ENCODE data around the gene GLCCI1. TPM values are rescaled to one million over a fixed set of nuclear protein-coding genes. Genes with fewer than 3 reads are reported as not detected.
A peak's percentile ranks its signal among the peaks of the same experiment; 100 is the strongest.

GLCCI1 gene
- total RNA-seq, 4 donors from 2014 or later, result 8.1 to 15.7 (median 11.7) TPM

DNA sequence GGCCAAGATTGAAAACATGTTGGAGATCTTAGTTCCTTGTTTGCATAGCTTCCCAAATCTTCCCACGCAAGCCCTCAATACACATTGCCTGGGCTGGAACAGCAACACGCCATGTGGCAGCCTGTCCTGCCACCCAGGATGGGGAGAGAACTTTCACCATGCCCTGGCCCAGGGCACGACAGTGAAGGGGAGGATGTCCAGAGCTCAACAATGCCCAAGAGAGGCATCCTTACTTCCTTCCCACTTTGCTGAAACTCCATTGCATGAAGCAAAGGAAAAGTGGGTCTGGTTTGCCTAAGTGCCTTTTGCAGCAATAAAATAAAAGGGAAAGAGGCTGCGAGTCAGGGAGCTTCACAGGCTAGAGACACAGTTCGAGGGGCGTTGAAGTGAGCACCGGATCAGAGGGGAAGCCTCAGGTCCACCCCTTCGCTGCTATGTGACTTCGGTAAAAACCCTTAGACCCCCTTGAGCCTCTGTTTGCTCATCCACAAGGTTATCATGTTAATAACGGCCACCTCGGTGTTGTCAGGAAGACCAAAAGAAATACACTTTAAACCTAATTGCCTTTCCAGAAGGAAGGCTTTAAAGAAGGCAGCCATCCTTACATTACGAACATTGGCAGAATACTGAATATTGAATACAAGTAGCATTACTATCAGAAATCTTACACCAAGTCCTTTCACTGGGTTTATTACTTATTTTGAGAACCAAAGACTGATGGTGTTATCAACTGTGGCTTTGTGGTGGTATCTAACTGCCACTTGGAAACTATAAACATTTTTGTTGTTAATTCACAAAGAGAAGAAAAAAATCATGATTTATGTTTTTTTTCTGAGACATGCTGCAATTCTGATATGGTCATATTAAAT lies 160.1 kb downstream of the GLCCI1 start:
- H3K4me3 ChIP-seq, result no peak overlapping the region
- no peak for DNase-seq (ENCODE audit: low spot score in 2 of 2)
- peak overlapping the region in 1 of 4 donors; percentile 52 for H3K27ac ChIP-seq
- H3K4me1 ChIP-seq, result peaks cover 0 to 4% (median 0%) of the 10 kb centered on the region in 4 donors
- H3K27me3 ChIP-seq, result no peaks in the 10 kb centered on the region
- TF ChIP-seq POLR2A (IDR thresholded peaks at IDR 0.05), result no peak
- TF ChIP-seq, protein P1, sequence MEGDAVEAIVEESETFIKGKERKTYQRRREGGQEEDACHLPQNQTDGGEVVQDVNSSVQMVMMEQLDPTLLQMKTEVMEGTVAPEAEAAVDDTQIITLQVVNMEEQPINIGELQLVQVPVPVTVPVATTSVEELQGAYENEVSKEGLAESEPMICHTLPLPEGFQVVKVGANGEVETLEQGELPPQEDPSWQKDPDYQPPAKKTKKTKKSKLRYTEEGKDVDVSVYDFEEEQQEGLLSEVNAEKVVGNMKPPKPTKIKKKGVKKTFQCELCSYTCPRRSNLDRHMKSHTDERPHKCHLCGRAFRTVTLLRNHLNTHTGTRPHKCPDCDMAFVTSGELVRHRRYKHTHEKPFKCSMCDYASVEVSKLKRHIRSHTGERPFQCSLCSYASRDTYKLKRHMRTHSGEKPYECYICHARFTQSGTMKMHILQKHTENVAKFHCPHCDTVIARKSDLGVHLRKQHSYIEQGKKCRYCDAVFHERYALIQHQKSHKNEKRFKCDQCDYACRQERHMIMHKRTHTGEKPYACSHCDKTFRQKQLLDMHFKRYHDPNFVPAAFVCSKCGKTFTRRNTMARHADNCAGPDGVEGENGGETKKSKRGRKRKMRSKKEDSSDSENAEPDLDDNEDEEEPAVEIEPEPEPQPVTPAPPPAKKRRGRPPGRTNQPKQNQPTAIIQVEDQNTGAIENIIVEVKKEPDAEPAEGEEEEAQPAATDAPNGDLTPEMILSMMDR (IDR thresholded peaks at IDR 0.05), result no peak
- TF ChIP-seq EP300 (IDR thresholded peaks at IDR 0.05), result no peak
- 66 to 72% methylated on average over 12 of the region's 12 CpGs for WGBS, 2 donors
- H3K9me3 ChIP-seq, result no peaks in the 10 kb centered on the region
- no peaks in the 10 kb centered on the region for H3K36me3 ChIP-seq

DNA sequence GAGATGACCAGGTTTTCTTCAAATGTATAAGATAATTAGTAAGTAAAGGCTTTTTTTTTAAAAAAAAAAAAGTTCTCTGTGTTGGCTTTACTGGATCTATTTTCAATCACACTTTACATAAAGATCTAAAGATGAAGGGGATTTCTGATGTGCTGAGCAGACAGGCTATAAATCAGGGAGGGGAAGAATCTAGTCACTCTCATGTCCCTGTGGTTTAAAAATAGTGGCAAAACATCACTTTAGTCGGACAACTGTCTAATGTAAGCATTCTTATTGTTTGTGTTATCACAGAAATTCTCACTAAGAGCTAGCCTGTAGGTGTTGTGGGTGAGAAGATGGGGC lies 160.7 kb downstream of the GLCCI1 start:
- TF ChIP-seq, protein P1 (IDR thresholded peaks at IDR 0.05), result no peak
- TF ChIP-seq EP300 (IDR thresholded peaks at IDR 0.05) (no peak), POLR2A (IDR thresholded peaks at IDR 0.05) (no peak)
- WGBS, 2 donors, result 79% methylated on average over 1 of the region's 1 CpG
- Histone ChIP-seq H3K27me3 (no peaks in the 10 kb centered on the region), H3K9me3 (no peaks in the 10 kb centered on the region), H3K27ac (no peak overlapping the region), H3K36me3 (no peaks in the 10 kb centered on the region), H3K4me1 (peaks cover 0 to 4% (median 0%) of the 10 kb centered on the region in 4 donors), H3K4me3 (no peak overlapping the region)
- DNase-seq (ENCODE audit: low spot score in 2 of 2), result no peak

DNA sequence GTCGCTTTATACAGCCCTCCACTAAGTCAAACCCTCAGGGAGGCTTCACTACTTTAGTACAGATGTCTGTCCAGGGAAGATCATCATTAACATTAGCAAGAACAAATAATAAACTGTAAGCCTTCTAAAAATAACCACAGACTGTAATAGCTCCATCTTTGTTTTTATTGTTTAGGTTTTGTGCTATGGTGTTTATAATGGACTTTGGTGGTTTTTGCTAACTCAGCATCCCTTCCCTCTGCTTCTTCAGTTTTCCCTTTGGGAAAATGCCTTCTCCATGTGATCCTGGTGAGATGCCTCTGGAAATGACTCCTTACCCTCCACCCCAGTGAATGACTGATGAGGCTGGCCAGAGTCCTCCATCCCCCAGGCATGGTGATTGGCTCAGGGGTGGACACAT lies 162.1 kb downstream of the GLCCI1 start:
- DNase-seq (ENCODE audit: low spot score in 2 of 2), result no peak
- Histone ChIP-seq H3K27me3 (no peaks in the 10 kb centered on the region), H3K4me3 (no peak overlapping the region)

DNA sequence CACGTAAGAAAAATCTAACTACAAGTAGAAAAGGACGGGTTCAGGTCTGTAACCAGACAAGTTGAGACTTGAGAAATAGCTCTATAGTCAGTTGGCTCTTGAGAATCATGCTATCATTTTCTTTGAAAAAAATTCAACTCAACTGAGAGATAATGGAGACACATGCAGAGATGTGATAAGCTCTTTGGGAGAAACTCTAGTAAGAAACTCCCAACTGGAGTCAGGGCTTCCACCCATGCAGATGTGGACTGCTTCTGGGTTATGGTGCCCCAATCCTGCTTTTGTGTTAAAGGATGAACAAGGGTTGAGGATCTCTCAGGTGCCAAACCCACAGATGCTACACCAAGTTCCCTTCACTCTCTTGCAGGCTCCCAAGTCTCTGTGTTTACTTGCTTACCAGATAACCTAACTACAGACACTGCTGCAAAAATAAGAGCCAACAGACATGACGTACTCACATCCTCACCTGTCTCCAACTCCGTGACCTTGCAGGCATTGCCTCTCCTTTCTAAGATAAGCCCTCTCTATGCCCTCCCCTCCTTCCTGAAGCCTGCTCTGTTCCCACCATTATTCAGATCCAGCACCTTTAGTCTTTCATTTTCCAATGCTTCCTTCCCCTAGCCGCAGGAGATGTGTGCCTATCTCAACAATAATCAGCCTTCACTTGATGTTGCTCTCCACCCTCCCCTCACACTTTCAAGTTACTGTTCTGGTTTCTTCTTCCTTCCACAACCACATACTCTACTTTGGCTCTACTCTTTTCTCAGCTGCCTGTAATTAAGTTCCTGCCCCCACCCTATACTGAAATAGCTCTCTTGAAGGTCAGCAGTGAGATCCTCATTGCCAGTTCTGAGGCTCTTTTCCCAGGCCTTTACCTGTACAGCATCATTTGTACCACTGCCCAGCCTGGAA lies 163.4 kb downstream of the GLCCI1 start:
- no peaks in the 10 kb centered on the region for H3K9me3 ChIP-seq
- TF ChIP-seq EP300 (IDR thresholded peaks at IDR 0.05), result no peak
- TF ChIP-seq, protein P1 (IDR thresholded peaks at IDR 0.05), result no peak
- no peak for TF ChIP-seq POLR2A (IDR thresholded peaks at IDR 0.05)
- no peak for DNase-seq (ENCODE audit: low spot score in 2 of 2)
- H3K27me3 ChIP-seq, result no peaks in the 10 kb centered on the region
- H3K4me3 ChIP-seq, result no peak overlapping the region
- peak overlapping the region in 1 of 4 donors; percentile 46 for H3K27ac ChIP-seq
- H3K36me3 ChIP-seq, result no peaks in the 10 kb centered on the region
- no peaks in the 10 kb centered on the region for H3K4me1 ChIP-seq
- WGBS, 2 donors, result 89 to 94% methylated on average over 5 of the region's 5 CpGs

More for the DNA sequence above, 162.1 kb downstream of the GLCCI1 start:
- no peaks in the 10 kb centered on the region for H3K36me3 ChIP-seq
- H3K9me3 ChIP-seq, result no peaks in the 10 kb centered on the region
- H3K4me1 ChIP-seq, result peaks cover 0 to under 1% (median 0%) of the 10 kb centered on the region in 4 donors
- TF ChIP-seq EP300 (IDR thresholded peaks at IDR 0.05) (no peak), POLR2A (IDR thresholded peaks at IDR 0.05) (no peak)
- TF ChIP-seq, protein P1 (IDR thresholded peaks at IDR 0.05), result no peak
- WGBS, 2 donors, result 76 to 79% methylated on average over 1 of the region's 1 CpG
- H3K27ac ChIP-seq, result no peak overlapping the region

Data from tibial nerve (tissue), 4 donors.